ENCODE measurements around the gene OBSCN.

GRCh38 chr1:228206582-228207351 lies 1.1 kb upstream of the OBSCN start:
- TF ChIP-seq CTCF (IDR thresholded peaks at IDR 0.05): no peak
- TF ChIP-seq POLR2A (IDR thresholded peaks at IDR 0.05): no peak
